GM19035 (cell line): ENCODE data around the gene RASSF10.

Experiments
- ATAC-seq: cut with Tn5 transposase; IDR thresholded peaks from one replicate; pipeline ENCODE4 v1.9.1; 2021; ENCODE audit not compliant: unreplicated experiment

Gene RASSF10

GRCh38 chr11:13053255-13053917 is 44.3 kb downstream of the RASSF10 start:
- ATAC-seq: no peak

GRCh38 chr11:13054278-13054677 is 45.2 kb downstream of the RASSF10 start:
- ATAC-seq: no peak

GRCh38 chr11:13055200-13055599 is 46.1 kb downstream of the RASSF10 start:
- ATAC-seq: no peak

- ATAC-seq: no peak
Measured at GRCh38 chr11:13061294-13061990, 52.3 kb downstream of the RASSF10 start.
